HG02571 (cell line): ENCODE data around the gene HTR3B.
"Not testable (repeated sequence)": the region's sequence is repeated elsewhere in the genome, so short reads cannot be mapped to it uniquely, and the experiment has no call there.

Source experiments
- ATAC-seq: cut with Tn5 transposase; IDR thresholded peaks from one replicate; pipeline ENCODE4 v1.9.1; 2021; ENCODE audit warnings: mild to moderate bottlenecking, moderate library complexity; ENCODE audit not compliant: unreplicated experiment

HTR3B gene

DNA sequence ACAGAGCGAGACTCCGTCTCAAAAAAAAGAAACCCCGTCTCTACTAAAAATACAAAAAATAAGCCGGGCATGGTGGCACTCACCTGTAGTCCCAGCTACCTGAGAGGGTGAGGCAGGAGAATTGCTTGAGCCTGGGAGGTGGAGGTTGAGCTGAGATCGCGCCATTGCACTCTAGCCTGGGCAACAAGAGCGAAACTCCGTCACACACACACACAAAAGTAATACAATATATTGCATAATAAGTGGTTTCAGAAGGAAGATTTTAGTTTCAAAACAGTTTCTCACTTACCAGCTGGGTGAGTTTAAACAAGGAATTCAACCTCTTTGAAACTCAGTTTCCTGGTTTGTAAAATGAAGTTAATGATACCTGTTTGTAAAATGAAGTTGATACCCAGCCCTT lies 37.7 kb downstream of the HTR3B start:
- no peak for ATAC-seq

DNA sequence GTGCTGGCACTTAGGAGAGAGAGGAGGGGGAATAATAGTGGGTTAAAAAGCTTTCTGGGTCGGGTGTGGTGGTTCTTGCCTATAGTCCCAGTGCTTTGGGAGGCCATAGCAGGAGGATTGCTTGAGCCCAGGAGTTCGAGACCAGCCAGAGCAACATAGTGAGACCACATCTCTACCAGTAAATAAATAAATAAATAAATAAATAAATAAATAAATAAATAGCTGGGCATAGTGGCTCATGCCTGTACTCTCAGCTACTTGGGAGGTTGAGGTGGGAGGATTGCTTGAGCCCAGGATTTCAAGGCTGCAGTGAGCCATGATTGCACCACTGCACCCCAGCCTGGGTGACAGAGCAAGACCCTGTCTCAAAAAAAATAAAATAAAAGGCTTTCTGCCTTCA lies 41.6 kb downstream of the HTR3B start:
- not testable (repeated sequence) for ATAC-seq

DNA sequence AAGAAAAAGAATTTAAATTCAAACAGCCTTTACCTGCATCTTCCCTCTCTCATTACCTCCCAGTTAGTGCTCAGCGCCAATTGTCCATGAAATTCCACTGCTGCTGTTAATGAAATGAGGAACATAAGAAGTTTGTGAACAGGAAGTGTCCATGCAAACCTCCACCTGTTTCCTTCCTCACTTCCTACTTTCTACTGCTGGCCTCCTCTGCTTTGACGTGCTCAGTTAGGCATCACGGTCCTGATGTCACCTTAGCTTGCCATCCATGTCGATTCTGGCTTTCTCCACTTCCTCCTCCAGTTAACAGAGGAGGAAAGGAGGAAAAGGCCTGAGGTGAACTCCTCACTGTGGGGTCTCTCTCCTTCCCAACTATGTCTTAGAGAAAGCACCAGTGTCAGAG lies 43.4 kb downstream of the HTR3B start:
- ATAC-seq: no peak

DNA sequence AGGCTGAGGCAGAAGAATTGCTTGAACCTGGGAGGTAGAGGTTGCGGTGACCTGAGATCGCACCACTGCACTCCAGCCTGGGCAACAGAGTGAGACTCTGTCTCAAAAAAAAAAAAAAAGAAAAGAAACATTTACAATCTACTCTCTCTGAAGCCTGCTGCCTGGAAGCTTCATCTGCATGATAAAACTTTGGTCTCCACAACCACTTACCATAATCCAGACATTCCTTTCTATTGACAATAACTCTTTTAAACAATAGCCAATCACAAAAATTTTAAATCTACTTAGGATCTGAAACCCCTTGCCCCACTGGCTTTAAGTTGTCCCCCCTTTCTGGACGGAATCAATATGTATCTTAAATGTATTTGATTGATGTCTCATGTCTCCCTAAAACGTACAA lies 45.3 kb downstream of the HTR3B start:
- no peak for ATAC-seq

DNA sequence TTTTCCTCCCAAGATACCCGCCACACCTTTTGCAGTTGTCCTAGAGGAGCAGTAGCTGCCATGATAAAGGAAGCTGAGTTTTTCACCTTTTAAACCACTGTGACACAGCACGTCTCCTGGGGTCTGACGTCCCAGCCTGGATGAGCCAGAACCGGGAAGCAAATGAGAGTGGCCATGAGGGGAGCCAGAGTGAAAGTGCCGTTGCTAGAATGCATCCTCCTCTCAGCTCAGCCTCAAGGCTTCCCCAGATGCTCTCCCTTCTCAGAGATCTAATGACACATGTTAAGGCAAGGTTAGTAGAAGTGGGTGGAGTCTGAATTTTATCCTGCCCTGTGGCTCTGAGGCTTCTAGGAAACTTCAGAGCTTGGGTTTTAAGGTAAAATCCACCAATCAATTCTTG lies 46.9 kb downstream of the HTR3B start:
- ATAC-seq: no peak

DNA sequence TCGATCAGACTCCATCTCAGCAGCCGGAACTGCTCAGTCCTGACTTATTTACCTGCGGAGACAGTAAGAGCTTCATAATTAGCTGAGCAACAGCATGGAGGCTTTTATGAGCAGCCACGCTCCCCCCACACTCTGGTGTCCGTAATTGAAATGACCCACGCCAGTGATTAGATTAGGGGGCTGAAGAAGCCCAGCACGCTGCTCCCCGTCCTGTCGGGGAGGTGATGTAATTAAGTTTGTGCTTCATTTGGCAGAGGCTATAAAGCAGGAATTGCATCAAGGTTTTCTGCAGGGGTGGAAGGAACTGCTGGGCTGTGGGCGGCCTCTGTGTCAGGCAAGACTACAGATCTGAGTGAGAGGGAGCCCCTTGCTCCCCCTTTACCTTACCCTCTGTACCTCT lies 47.5 kb downstream of the HTR3B start:
- no peak for ATAC-seq

DNA sequence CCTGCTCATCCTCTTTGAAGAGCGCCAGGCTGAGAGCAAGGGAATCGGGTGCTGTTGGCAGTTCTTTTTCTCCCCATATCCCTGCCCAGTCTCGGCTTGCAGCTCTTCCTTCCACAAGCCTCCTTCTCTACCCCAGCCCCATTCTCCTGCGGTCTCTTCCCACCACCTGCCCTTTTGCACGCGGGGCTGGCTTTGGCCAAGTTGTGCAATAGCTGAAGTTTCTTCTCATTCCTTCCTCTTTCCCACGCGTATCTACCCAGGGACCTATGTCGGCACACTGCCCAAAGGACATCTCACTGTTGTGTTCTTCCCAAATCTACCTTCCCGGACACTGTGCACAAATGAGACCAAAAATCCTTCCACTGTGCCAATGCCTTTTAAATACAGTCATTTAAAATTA lies 48.0 kb downstream of the HTR3B start:
- ATAC-seq: no peak

DNA sequence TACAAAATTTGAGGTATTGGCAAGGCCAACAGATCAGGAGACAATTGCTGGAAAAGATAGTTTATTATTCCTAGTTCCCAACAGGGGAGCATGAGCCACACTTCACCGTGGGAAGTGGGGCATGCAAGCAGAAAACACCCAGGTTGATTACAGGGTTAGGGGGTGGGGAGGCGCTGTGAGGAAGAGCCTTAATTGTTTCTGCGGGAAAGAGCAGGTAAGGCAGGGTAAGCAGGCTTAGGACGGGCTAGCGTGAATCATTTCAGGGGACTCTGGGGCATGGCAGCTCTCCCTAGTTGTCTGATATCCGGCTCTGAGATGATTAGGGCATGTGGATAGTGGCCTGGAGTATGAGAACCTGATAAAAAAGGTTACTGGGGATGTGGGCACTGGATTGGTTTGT lies 49.6 kb downstream of the HTR3B start:
- ATAC-seq: no peak

DNA sequence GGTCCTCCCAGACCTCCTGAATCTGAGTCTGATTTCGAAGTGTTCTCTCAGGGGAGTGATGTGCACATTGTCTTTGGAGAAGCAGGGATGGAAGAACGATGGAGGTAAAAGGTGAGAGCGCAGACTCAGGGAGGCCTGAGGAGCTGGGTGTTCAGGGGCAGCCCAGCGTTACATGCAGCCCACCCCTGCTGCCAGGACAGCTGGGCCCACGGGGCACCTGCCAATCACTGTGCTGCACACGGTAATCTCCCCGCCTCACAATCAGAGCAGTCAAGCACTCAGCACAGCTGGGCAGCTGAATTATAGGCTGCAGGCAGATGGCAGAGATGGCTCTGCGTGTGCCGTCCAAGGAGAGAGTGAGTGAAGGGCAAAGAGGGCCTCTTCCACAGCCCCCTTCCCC lies 52.4 kb downstream of the HTR3B start:
- ATAC-seq: no peak

DNA sequence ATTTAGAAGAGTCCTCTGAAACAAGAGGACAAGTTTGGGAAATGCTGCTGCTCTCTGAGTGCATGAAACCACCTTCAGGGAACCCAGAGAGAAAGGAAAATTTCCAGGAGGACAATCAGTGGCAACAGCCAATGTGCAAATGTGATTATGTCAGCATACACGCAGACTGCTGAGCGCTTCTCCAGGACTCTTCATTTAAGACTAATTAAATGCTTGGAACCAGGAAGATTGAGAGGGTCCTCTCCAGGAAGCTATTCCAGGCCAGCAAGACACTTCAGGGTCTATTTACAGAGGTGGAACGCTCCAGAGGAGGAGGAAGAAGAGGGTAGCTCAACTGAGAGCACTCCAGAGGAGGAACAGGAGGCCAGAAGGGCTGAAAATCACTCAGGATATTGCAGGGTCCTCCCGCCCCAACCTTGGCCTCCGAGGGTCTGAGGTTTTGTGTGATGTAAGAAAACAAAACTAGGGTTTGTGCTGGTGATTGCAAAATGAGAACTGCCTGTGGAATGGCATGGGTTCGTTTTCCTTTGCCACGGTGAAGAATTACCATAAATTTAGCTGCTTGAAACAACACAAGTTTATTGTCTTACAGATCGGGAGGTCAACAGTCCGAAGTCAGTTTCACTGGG lies 56.2 kb downstream of the HTR3B start:
- ATAC-seq: no peak

DNA sequence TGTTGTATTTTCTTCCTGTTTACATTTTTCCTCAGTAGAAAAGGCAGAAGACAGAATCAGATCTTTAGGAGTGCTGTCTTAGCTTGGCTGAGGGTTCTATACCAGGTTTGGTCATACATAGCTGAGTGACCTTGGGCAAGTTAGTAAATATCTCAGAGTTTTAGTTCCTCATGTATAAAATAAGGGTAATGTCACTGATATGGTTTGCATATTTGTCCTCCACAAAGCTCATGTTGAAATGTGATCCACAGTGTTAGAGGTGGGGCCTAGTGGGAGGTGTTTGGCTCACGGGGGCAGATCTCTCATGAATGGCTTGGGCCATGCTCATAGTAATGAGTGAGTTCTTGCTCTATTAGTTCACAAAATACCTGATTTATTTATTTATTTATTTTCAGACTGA lies 62.8 kb downstream of the HTR3B start:
- ATAC-seq: no peak

DNA sequence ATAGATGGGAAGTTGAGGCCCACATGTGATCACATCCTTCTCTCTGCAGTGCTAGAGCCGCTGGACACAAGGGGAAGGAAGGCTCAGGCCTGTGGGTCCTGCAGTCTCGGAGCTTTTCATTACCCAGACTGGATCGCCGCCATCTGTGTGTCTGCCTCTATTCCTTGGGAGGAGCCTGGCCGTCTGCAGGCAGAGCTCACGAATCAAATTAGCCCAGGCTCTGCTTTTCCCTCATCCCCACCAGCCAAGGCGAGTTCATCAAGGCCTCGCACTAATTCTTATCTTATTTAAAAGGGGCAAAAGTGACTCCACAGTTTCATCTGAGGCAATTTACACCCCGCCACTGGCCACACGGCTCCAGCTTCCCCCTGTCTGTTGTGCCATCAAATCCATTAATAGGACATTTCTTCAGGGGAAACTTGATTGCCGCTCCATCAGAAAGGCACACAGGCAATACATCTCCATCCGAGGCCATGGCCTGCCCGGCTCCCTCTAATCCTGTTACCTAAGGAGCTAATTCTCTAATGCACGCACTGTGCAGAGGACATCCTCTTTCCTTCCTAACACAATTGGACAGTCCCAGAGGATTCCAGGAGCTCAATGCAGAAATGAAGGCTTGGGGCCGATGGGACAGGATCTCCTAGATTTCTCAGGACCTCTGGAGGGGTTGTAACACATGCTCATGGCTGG lies 67.1 kb downstream of the HTR3B start:
- no peak for ATAC-seq

DNA sequence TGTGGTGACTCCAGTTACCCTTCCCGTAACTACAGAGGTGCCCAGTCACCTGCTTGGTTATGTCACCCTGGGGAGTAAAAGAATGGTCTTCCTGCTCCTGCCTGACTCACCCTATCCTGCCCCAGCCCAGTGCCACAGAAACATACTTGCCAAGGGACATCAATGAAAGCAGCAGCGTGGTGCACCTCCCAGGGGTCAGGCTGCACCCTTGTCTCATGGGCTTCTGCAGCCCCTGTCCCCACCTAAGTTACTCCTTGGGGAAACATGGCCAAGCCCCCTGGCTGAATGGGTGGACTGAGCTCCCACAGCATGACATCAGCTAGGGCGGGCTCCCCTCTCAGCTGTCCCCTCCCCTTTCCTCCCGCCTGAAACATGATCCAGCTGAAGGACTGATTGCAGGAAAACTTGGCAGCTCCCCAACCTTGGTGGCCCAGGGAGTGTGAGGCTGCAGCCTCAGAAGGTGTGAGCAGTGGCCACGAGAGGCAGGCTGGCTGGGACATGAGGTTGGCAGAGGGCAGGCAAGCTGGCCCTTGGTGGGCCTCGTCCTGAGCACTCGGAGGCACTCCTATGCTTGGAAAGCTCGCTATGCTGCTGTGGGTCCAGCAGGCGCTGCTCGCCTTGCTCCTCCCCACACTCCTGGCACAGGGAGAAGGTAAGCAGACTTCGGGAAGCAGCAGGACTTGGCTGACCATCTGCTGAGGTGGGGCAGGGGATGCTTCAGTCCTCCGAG lies 70.3 kb downstream of the HTR3B start, which contains the start of gene HTR3A:
Gene HTR3A, plus strand, starts transcription at position 368 of the 730 bp plus-strand sequence. Its CDS starts 218 bp downstream, at position 586.
- no peak for ATAC-seq

DNA sequence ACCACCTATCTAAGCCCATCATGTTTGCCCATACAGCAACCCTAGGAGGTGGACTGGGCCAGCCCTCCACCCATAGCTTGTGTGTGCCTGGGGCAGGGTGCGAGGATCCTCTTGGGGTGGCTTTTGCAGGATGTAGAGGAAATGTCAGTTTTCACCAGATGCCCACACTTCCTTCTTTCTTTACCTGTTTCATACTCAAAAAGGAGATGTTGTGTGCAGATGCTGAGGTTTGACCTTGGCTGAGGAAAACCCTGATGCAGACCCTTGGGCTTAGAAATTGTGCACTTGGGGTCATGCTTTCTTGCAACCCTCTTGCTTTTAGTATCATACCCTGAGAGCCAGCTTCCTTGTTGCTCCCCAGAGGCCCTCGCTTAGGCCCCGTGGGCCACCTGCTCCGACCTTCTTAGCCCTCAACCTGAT lies 72.5 kb downstream of the HTR3B start:
- ATAC-seq: no peak

DNA sequence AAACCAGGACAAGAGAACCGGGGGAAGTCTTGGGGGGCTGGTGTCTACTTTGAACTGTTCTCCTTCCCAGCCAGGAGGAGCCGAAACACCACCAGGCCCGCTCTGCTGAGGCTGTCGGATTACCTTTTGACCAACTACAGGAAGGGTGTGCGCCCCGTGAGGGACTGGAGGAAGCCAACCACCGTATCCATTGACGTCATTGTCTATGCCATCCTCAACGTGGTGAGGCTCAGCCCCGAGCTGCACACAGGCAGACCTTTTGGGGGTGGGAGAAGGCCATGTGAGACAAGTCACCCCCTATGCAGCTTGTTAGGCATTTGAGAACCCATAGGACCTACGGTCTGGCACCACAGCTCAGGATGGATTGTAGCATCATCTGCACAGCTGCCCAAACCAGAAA lies 73.1 kb downstream of the HTR3B start:
- no peak for ATAC-seq

DNA sequence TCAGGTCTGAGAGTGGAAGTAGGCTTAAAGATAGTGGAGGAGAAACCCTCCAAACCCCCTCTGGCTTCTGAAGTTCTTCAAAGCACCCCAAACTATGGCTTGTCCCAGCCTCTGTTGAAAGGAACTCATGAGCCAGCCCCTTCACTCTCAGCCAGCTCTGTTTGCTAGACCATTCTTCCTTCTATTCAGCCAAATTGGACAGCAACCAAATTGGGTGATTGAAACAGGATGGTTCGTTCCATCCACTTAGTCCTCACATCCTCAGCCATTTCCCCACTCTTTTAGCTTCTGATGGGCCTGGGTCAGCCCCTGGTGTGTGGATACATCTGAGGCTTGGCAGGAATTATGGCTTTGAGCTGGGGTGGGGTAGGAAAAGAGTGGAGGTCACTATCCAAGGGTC lies 74.8 kb downstream of the HTR3B start:
- ATAC-seq: no peak

DNA sequence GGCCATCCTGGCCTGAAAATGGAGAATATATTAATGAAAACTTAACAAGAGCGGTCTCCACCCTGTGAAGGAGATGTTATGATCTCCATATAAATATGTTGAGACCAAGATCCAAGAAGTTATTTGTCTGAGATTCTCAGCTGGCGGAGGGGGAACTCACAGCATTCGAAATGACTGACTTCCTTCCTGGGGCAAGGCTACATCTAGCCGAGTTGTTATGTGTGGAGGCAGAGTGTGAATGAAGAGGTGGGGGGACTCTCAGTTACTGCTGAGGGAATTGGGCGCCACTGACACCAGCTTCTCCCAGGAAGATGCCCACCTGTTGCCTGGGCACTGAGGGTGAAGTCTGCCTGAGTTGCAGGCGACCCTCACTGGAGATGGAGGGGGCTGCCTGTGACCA lies 76.2 kb downstream of the HTR3B start:
- no peak for ATAC-seq

DNA sequence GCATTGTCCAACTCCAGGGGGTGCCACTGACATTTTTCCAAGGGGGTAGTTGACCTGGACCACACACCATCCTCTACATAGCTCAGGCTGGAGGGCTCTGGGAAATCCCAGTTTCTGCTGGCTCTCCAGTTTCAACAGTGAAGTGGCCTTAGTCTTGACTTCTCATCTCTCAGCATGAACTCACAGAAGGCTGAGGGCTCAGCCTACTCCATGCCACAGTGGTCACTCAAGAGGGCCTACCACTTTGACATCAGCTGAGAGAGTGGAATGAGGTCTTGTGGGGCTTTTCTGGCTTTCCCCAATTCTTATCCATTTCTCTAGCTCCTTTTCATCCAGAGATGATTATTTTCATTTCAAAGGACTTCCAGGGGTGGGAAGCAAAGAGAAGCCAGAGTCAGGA lies 77.7 kb downstream of the HTR3B start:
- no peak for ATAC-seq

DNA sequence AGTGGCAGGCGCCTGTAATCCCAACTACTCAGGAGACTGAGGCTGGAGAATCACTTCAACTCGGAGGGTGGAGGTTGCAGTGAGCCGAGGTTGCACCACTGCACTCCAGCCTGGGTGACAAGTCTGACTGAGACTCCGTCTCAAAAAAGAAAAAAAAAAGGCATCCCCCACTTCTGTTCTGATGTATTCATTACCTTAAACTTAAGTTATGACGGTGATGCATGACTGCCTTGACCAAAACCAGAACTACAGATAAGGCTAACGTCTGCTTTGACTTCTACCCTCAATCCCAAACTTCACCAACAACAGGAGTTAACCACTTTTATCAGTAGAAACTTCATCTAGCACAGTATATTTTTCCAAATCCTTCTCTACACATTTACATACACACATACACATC lies 80.2 kb downstream of the HTR3B start:
- no peak for ATAC-seq

DNA sequence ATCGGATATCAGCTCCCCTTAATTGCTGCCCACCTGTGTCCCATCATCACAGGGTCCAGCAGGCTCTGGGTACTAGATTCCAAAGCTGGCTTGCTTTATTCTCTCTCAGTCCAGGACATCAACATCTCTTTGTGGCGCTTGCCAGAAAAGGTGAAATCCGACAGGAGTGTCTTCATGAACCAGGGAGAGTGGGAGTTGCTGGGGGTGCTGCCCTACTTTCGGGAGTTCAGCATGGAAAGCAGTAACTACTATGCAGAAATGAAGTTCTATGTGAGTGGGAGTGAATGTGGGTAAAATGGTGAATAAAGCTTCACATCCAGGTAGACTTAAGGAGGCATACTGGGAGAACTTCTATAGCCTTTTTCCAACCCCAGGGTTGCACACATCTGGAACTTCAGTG lies 81.3 kb downstream of the HTR3B start:
- no peak for ATAC-seq

DNA sequence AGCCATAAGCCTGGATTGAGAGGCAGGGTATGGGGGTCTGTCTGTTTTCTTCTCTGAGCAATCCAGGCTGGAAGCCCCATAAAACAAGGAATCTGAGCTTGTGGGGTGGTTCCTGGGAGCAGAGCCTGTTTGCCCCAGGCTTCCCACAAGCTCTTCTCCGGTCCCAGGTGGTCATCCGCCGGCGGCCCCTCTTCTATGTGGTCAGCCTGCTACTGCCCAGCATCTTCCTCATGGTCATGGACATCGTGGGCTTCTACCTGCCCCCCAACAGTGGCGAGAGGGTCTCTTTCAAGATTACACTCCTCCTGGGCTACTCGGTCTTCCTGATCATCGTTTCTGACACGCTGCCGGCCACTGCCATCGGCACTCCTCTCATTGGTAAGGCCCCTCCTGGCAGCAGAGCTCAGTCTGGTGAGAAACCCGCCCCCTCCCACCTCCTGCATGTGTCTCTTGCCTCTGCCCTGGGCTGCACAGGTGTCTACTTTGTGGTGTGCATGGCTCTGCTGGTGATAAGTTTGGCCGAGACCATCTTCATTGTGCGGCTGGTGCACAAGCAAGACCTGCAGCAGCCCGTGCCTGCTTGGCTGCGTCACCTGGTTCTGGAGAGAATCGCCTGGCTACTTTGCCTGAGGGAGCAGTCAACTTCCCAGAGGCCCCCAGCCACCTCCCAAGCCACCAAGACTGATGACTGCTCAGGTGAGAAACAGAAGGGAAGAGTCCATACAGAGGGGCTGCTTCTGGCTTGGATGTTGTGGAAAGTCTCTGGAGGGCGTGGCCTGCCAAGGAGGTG lies 82.0 kb downstream of the HTR3B start:
- ATAC-seq: no peak
